Hepatocyte (in vitro differentiated cells): ENCODE results near the gene PDRG1. TPM values are rescaled to one million over a fixed set of nuclear protein-coding genes. Genes with fewer than 3 reads are reported as not detected.

Source experiments
- DNase-seq: peaks from one replicate; pipeline ENCODE4 v3.0.0-alpha.2; 2016; ENCODE audit warnings: low spot score
- H2AFZ ChIP-seq: fragments of 200-600 bp; sonication (generic); 2 replicates; pipeline ENCODE4 v1.6.0; 2016; ENCODE audit warnings: antibody characterized with exemption, mild to moderate bottlenecking
- H3K27ac ChIP-seq: fragments of 200-600 bp; sonication (generic); 2 replicates; pipeline ENCODE4 v1.5.1; 2016; ENCODE audit warnings: mild to moderate bottlenecking
- H3K27me3 ChIP-seq: fragments of 200-600 bp; sonication (generic); 2 replicates; pipeline ENCODE4 v1.6.1; 2016
- H3K36me3 ChIP-seq: fragments of 200-600 bp; sonication (generic); replicated peaks from 2 replicates; pipeline ENCODE4 v1.5.1; 2016; ENCODE audit warnings: low read depth; ENCODE audit not compliant: insufficient read depth
- H3K4me1 ChIP-seq: fragments of 200-600 bp; sonication (generic); 2 replicates; pipeline ENCODE4 v1.5.1; 2016; ENCODE audit warnings: mild to moderate bottlenecking, moderate library complexity; ENCODE audit not compliant: insufficient read depth
- H3K4me2 ChIP-seq: fragments of 200-600 bp; sonication (generic); 2 replicates; pipeline ENCODE4 v1.6.0; 2016
- H3K4me3 ChIP-seq: fragments of 200-600 bp; sonication (generic); 2 replicates; pipeline ENCODE4 v1.5.1; 2016; ENCODE audit warnings: mild to moderate bottlenecking
- H3K79me2 ChIP-seq: fragments of 200-600 bp; sonication (generic); 2 replicates; pipeline ENCODE4 v1.6.0; 2017; ENCODE audit warnings: mild to moderate bottlenecking
- H3K9me2 ChIP-seq: fragments of 200-600 bp; sonication (generic); replicated peaks from 2 replicates; pipeline ENCODE4 v1.6.0; 2017; ENCODE audit warnings: mild to moderate bottlenecking; ENCODE audit not compliant: insufficient read depth
- H3K9me3 ChIP-seq: fragments of 200-600 bp; sonication (generic); 2 replicates; pipeline ENCODE4 v1.5.1; 2016; ENCODE audit warnings: low read depth, mild to moderate bottlenecking
- H4K20me1 ChIP-seq: fragments of 200-600 bp; sonication (generic); 2 replicates; pipeline ENCODE4 v1.6.0; 2016; ENCODE audit warnings: mild to moderate bottlenecking; ENCODE audit not compliant: insufficient read depth, poor library complexity, severe bottlenecking
- CTCF ChIP-seq: fragments of 200-600 bp; sonication (generic); IDR thresholded peaks from 2 replicates; pipeline ENCODE4 v1.5.1; 2016; ENCODE audit warnings: antibody characterized with exemption, mild to moderate bottlenecking; ENCODE audit not compliant: poor library complexity
- EZH2 ChIP-seq: fragments of 200-600 bp; sonication (generic); IDR thresholded peaks from 2 replicates; pipeline ENCODE4 v1.6.1; 2016; ENCODE audit warnings: antibody characterized with exemption, mild to moderate bottlenecking, borderline replicate concordance
- EZH2phosphoT487 ChIP-seq: fragments of 200-600 bp; sonication (generic); IDR thresholded peaks from one replicate; pipeline ENCODE4 v1.6.1; 2018; ENCODE audit warnings: antibody characterized with exemption, mild to moderate bottlenecking, low read depth, moderate library complexity; ENCODE audit not compliant: unreplicated experiment, severe bottlenecking
- WGBS: methylation state at CpG from one replicate; pipeline ENCODE4 v1.1.6; 2016; ENCODE audit warnings: low lambda C conversion rate; ENCODE audit errors: missing lambda C conversion rate; 5-methylcytosine and 5-hydroxymethylcytosine counted together
- polyA plus RNA-seq: library from polyadenylated mRNA; unstranded; fragments of >200 nt; fragmentation: Nextera tagmentation; extraction: Ambion mirVana; gene quantifications from 2 replicates; pipeline ENCODE4 v1.2.1, GENCODE V29; 2016
- total RNA-seq: library from RNA; depleted of rRNA; stranded (reverse); fragments of >200 nt; gene quantifications from 2 replicates; pipeline ENCODE4 v1.2.3, GENCODE V29; 2014

PDRG1 gene
- total and polyA plus RNA-seq, 2 experiments from 2014 or later, result 9.1 to 25.4 TPM

GRCh38 chr20:31937820-31938219 lies 14.0 kb downstream of the PDRG1 start:
- TF ChIP-seq CTCF (no peak), EZH2 (no peak), EZH2phosphoT487 (no peak)
- H3K4me1 ChIP-seq, result no peaks in the 10 kb centered on the region
- DNase-seq, result no peak
- H3K27me3 ChIP-seq, result no peaks in the 10 kb centered on the region
- no peaks in the 10 kb centered on the region for H3K79me2 ChIP-seq
- H3K9me3 ChIP-seq, result no peaks in the 10 kb centered on the region
- H2AFZ ChIP-seq, result no peak overlapping the region
- H3K4me2 ChIP-seq, result no peak overlapping the region
- H3K27ac ChIP-seq, result no peak overlapping the region
- 64% methylated on average over 1 of the region's 1 CpG for WGBS
- no peak overlapping the region for H3K4me3 ChIP-seq
- no peaks in the 10 kb centered on the region for H3K36me3 ChIP-seq
- no peaks in the 10 kb centered on the region for H3K9me2 ChIP-seq
- H4K20me1 ChIP-seq, result no peaks in the 10 kb centered on the region

GRCh38 chr20:31936420-31936819 lies 15.4 kb downstream of the PDRG1 start:
- Histone ChIP-seq H3K4me2 (no peak overlapping the region), H3K27me3 (no peaks in the 10 kb centered on the region), H3K79me2 (no peaks in the 10 kb centered on the region), H3K9me2 (no peaks in the 10 kb centered on the region), H3K9me3 (no peaks in the 10 kb centered on the region), H3K4me3 (no peak overlapping the region), H4K20me1 (no peaks in the 10 kb centered on the region), H3K4me1 (no peaks in the 10 kb centered on the region), H2AFZ (no peak overlapping the region), H3K27ac (no peak overlapping the region), H3K36me3 (no peaks in the 10 kb centered on the region)
- no peak for DNase-seq
- TF ChIP-seq EZH2 (no peak), CTCF (no peak), EZH2phosphoT487 (no peak)
- 78% methylated on average over 4 of the region's 4 CpGs for WGBS

DNA sequence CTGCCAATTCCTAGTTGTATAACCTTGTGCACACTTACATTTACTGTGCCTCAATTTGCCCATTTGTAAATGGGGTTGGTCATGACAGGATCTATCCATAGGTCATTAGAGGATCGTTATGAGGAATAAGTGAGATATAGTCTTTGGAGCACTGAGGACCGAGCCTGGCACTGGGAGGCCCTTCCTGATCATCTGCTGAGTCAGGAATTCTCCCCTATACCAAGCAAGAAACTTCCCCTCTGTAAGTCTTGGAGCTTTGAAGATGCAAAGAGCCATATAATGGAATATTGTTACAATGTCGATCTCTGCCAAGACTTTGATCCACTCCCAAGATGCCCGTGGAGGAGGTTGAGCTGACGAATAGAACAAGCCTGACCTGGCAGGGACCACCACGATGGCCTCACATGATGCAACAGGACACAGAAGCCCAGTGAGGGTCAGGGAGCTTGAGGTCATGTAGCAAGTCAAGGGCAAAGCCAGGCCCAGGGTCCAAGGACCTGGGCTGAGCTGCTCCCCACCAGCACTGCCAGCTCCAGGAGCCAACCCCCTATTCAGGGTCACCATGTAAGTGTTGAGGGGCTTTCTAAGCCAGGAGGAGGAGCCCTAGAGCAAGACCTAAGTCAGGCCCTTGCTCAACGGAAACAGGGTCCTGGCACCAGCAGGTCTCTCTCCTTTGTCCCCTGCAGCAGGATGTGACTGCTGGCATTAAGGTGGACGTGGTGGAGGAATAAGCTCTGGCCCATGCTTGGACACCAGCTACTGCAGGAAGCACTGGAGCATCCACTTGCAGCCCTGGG lies 16.7 kb downstream of the PDRG1 start:
- no peak overlapping the region for H3K4me3 ChIP-seq
- H3K4me2 ChIP-seq, result no peak overlapping the region
- no peaks in the 10 kb centered on the region for H3K9me2 ChIP-seq
- H4K20me1 ChIP-seq, result no peaks in the 10 kb centered on the region
- H2AFZ ChIP-seq, result no peak overlapping the region
- no peaks in the 10 kb centered on the region for H3K9me3 ChIP-seq
- WGBS, result 72% methylated on average over 8 of the region's 8 CpGs
- H3K36me3 ChIP-seq, result no peaks in the 10 kb centered on the region
- H3K4me1 ChIP-seq, result no peaks in the 10 kb centered on the region
- DNase-seq, result no peak
- no peak for TF ChIP-seq EZH2
- H3K27me3 ChIP-seq, result no peaks in the 10 kb centered on the region
- no peaks in the 10 kb centered on the region for H3K79me2 ChIP-seq
- no peak overlapping the region for H3K27ac ChIP-seq

DNA sequence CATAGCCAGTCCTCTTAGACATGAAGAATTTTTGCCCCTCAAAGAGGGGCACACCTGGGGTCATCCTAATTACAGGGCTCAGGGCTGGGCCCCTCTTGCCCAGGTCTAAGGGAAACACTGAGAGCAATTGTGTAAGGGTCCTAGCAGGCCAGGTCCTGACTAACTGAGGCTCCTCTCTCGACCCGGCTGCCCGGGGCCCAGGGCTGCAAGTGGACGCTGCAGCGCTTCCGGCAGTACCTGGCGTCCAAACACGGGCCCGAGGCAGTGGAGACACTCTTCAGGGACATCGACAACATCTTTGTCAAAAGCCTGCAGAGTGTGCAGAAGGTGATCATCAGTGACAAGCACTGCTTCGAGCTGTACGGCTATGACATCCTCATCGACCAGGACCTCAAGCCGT lies 17.4 kb downstream of the PDRG1 start:
- 92% methylated on average over 14 of the region's 14 CpGs for WGBS

More for the DNA sequence above, 17.4 kb downstream of the PDRG1 start:
- H3K79me2 ChIP-seq, result no peaks in the 10 kb centered on the region
- H3K4me3 ChIP-seq, result no peak overlapping the region
- H3K27me3 ChIP-seq, result no peaks in the 10 kb centered on the region
- no peaks in the 10 kb centered on the region for H3K9me2 ChIP-seq
- no peaks in the 10 kb centered on the region for H3K36me3 ChIP-seq
- no peak overlapping the region for H3K4me2 ChIP-seq
- no peaks in the 10 kb centered on the region for H4K20me1 ChIP-seq
- H2AFZ ChIP-seq, result no peak overlapping the region
- TF ChIP-seq EZH2phosphoT487, result no peak
- no peak for TF ChIP-seq CTCF
- TF ChIP-seq EZH2, result no peak
- DNase-seq, result no peak
- no peaks in the 10 kb centered on the region for H3K9me3 ChIP-seq
- H3K4me1 ChIP-seq, result no peaks in the 10 kb centered on the region
- H3K27ac ChIP-seq, result no peak overlapping the region
